GM20000 (cell line): ENCODE data around the gene OLA1.

Experiments used
- DNase-seq: peaks from one replicate; pipeline ENCODE4 v3.0.0; 2012; ENCODE audit warnings: low spot score
- TF ChIP-seq, protein P1 (sequence below): IDR thresholded peaks from 2 replicates; pipeline ENCODE4 v1.5.1; 2012; ENCODE audit warnings: mild to moderate bottlenecking, control low read depth; ENCODE audit errors: extremely low read depth, missing control alignments

OLA1 gene

DNA sequence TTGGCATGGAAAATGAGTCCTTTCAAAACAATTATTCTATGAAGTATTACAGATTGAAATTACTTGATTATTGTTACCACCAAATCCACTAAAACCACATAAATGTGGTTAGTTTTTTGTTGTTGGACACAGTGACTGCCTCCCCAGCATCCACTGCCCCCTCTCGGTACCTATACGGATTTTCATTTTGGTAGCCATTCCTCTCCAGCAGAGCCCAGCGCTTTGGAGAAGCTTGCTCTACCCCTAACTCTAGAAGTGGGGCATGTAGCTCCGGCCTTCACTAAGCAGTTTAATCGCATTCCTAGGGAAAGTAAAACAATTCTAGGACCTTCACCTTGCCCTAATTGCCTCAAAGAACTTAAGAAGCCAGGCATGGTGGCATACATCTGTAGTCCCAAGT, 24.2 kb downstream of the OLA1 start:
- TF ChIP-seq, protein P1, sequence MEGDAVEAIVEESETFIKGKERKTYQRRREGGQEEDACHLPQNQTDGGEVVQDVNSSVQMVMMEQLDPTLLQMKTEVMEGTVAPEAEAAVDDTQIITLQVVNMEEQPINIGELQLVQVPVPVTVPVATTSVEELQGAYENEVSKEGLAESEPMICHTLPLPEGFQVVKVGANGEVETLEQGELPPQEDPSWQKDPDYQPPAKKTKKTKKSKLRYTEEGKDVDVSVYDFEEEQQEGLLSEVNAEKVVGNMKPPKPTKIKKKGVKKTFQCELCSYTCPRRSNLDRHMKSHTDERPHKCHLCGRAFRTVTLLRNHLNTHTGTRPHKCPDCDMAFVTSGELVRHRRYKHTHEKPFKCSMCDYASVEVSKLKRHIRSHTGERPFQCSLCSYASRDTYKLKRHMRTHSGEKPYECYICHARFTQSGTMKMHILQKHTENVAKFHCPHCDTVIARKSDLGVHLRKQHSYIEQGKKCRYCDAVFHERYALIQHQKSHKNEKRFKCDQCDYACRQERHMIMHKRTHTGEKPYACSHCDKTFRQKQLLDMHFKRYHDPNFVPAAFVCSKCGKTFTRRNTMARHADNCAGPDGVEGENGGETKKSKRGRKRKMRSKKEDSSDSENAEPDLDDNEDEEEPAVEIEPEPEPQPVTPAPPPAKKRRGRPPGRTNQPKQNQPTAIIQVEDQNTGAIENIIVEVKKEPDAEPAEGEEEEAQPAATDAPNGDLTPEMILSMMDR, result no peak

DNA sequence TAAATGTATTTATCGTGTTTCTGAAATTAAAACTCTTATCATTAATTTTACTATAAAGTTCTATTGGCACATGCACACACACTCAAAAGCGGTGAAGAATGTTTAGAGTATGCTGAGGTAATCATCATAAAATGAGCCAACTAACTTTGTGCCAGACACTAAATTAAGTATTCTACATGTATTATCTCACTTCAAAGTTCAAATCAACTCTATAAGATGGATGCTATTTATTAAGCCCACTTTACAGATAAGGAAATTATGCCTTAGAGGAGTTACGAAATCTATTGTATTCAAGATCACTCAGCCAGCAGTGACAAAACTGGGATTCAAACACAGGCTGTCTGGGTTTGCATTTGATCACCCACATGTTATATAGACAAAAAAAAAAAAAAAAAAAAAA, 24.9 kb downstream of the OLA1 start:
- TF ChIP-seq, protein P1, result no peak
- DNase-seq, result no peak

More for the DNA sequence above, 24.2 kb downstream of the OLA1 start:
- DNase-seq, result no peak

DNA sequence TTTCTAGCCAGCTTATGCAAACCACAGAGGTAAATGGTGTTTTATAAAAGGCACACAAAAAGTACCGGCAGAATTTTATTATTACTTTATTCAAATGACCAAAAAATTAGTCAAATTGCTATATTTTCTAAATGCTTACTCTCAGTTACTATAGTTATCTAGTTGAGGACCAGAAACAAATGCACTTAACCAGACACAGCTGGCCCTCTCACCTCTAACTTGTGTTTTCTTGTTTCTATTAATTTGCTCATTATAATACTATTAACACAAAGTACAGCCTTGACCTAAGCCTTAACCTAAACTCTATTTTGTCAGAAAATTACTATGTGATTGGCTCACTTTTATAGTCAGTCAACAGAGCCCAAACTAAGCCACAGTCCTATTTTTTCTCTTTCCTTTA, 26.2 kb downstream of the OLA1 start:
- DNase-seq, result no peak
- TF ChIP-seq, protein P1, result no peak

DNA sequence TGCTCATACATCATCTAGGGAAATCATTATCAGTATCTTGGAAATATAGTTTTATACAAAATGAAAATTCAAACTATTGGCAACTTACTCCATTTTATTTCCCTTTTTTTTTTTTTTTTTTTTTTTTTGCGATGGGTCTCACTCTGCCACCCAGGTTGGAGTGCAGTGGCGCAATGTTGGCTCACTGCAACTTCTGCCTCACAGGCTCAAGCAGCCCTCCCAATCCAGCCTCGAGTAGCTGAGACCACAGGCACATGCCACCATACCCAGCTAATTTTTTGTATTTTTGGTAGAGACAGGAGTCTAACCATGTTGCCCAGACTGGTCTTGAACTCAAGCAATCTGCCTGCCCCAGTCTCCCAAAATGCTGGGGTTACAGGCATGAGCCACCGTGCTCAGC, 29.0 kb downstream of the OLA1 start:
- DNase-seq, result no peak
- TF ChIP-seq, protein P1, result no peak

DNA sequence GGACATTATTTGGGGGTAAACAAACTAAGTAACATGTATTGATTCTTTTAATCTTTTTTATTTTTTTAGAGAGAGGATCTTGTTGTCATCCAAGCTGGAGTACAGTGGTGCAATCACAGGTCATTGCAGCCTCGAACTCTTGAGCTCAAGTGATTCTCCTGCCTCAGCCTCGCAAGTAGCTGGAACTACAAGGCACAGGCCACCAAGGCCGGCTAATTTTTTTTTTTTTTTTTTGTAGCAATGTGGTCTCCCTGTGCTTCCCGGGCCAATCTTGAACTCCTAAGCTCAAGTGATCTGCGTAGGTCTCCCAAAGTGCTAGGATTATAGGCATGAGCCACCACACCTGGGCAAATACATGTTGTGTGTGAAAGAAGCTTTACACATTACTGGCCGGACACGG, 29.6 kb downstream of the OLA1 start:
- TF ChIP-seq, protein P1, result no peak
- DNase-seq, result no peak

DNA sequence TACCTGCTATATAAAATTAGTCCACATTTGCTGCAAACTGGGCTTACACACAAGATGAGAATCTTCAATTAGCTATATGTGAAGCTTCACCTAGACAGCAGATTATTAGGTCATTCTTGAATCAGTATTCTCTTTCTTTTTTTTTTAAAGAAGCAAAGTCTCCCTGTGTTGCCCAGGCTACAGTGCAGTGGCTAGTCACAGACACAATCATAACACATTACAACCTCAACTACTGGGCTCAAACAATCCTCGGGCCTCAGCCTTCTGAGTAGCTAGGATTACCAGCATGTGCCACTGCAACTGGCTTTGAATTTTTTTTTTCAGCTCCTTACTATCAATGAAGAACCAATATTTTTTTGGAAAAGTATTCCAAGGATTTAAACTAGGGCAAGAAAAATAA, 30.5 kb downstream of the OLA1 start:
- TF ChIP-seq, protein P1, result no peak
- no peak for DNase-seq

DNA sequence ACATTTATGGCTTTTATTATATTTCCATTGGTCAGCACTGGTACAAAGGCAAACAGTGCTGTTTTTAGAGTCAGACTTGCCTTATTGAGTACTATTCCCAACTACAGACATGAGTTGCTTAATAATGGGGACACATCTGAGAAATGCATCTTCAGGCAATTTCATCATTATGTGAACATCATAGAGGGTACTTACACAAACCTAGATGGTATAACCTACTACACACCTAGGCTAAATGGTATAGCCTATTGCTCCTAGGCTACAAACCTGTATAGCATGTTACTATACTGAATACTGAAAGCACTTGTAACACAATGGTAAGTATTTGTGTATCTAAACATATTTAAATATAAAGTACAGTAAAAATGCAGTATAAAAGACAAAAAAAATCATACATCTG, 36.4 kb downstream of the OLA1 start:
- DNase-seq, result no peak

More for the DNA sequence above, 36.4 kb downstream of the OLA1 start:
- TF ChIP-seq, protein P1, result no peak
